ENCODE measurements around the gene SLC25A53. TPM values are rescaled to one million over a fixed set of nuclear protein-coding genes. Genes with fewer than 3 reads are reported as not detected.

The SLC25A53 gene
- total RNA-seq, 2 experiments from 2014 or later: 4.8 to 15.6 TPM

DNA sequence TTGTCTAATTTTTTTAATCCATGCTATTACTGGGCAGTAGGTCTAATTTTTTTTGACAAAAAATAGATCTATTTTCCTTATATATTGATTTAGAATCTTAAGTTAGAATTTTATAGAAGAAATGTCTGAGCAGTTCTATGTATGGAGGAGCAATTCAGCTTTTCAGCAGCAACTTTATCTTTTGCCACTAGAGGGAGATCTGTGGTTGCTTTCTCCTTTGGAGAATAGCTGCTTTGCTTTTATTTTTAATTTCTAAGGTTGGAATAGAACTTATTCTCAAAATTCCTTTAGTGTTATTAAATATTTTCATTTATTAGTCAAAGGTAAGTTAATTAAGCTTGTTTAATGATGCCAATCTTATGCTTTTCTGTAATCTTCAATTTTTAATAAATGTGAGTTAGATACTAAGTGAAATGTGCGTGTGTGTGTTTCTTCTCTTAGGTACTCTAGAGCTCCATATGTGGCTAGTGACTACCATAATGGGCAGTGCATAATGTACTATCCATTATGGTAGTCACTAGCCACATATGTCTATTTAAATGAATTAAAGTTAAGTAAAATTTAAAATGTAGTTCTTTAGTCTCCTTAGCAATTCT lies 38.8 kb upstream of the SLC25A53 start:
- POLR2A ChIA-PET: interaction anchor here (1.1 kb wide), 1 partner anchor 47 kb away, joined by 3 read pairs; no protein-coding TSS in a partner anchor
- DNase-seq (ENCODE audit: low spot score): peak; percentile 35

DNA sequence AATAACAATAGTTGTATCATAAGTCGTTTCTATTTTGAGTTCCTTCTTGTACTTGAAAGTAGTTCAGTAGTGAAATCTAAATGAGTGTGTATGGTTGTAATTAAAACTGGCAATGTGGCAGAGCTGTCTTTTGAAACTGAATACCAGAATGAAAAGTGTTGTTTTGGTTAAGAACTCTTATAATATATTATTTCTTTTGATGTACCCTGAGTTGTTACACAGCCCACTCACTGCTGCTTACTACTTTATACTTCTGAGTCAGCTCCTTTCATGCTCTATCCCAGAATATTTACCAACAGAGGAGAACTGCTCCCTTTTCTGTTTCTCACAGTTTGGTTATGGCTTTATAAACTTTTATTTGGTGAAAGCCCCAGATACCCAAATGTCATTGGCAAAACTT lies 38.2 kb upstream of the SLC25A53 start:
- no TSS peak for BruUV-seq (replicated peaks)

More for the DNA sequence above, 38.8 kb upstream of the SLC25A53 start:
- Histone ChIP-seq H3K4me2 (ENCODE audit: low read length) (no peak overlapping the region), H3K9me2 (ENCODE audit: insufficient read depth, low read length) (no peaks in the 10 kb centered on the region), H3K79me2 (ENCODE audit: insufficient read depth, low read depth, low read length) (no peaks in the 10 kb centered on the region), H3K27ac (ENCODE audit: low read depth, low read length, poor library complexity, severe bottlenecking) (no peak overlapping the region), H4K20me1 (ENCODE audit: insufficient read depth, low read length) (no peaks in the 10 kb centered on the region), H3K36me3 (ENCODE audit: insufficient read depth, low read length) (peaks cover 26% of the 10 kb centered on the region), H3K4me3 (ENCODE audit: low read depth, low read length, poor library complexity, severe bottlenecking) (no peak overlapping the region), H3K4me1 (ENCODE audit: insufficient read depth, low read length, poor library complexity, severe bottlenecking) (no peaks in the 10 kb centered on the region), H2AFZ (ENCODE audit: low read length) (no peak overlapping the region), H3K9me3 (ENCODE audit: low read length) (no peaks in the 10 kb centered on the region)
- BruUV-seq (replicated peaks): no TSS peak
- no peak for TF ChIP-seq EZH2phosphoT487 (IDR thresholded peaks at IDR 0.05; ENCODE audit: borderline replicate concordance, low read depth, low read length)
- TF ChIP-seq, protein P1, sequence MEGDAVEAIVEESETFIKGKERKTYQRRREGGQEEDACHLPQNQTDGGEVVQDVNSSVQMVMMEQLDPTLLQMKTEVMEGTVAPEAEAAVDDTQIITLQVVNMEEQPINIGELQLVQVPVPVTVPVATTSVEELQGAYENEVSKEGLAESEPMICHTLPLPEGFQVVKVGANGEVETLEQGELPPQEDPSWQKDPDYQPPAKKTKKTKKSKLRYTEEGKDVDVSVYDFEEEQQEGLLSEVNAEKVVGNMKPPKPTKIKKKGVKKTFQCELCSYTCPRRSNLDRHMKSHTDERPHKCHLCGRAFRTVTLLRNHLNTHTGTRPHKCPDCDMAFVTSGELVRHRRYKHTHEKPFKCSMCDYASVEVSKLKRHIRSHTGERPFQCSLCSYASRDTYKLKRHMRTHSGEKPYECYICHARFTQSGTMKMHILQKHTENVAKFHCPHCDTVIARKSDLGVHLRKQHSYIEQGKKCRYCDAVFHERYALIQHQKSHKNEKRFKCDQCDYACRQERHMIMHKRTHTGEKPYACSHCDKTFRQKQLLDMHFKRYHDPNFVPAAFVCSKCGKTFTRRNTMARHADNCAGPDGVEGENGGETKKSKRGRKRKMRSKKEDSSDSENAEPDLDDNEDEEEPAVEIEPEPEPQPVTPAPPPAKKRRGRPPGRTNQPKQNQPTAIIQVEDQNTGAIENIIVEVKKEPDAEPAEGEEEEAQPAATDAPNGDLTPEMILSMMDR (conservative IDR thresholded peaks at IDR 0.05; ENCODE audit: low read length): peak; percentile 80
- CTCF ChIA-PET (ENCODE audit: unreplicated experiment): no interaction called here
- intact Hi-C loops (cut with micrococcal nuclease; ENCODE audit: unreplicated experiment): no loop called here

GRCh38 chrX:104193485-104193884 lies 36.7 kb upstream of the SLC25A53 start:
- Histone ChIP-seq H3K9me2 (ENCODE audit: insufficient read depth, low read length) (no peaks in the 10 kb centered on the region), H4K20me1 (ENCODE audit: insufficient read depth, low read length) (no peaks in the 10 kb centered on the region), H3K27ac (ENCODE audit: low read depth, low read length, poor library complexity, severe bottlenecking) (no peak overlapping the region), H3K36me3 (ENCODE audit: insufficient read depth, low read length) (peaks cover 46% of the 10 kb centered on the region), H3K4me2 (ENCODE audit: low read length) (no peak overlapping the region), H3K4me1 (ENCODE audit: insufficient read depth, low read length, poor library complexity, severe bottlenecking) (no peaks in the 10 kb centered on the region), H3K9me3 (ENCODE audit: low read length) (no peaks in the 10 kb centered on the region), H2AFZ (ENCODE audit: low read length) (no peak overlapping the region), H3K4me3 (ENCODE audit: low read depth, low read length, poor library complexity, severe bottlenecking) (no peak overlapping the region), H3K79me2 (ENCODE audit: insufficient read depth, low read depth, low read length) (no peaks in the 10 kb centered on the region)
- BruUV-seq (replicated peaks): no TSS peak
- DNase-seq (ENCODE audit: low spot score): no peak
- intact Hi-C loops (cut with micrococcal nuclease; ENCODE audit: unreplicated experiment): no loop called here
- CTCF ChIA-PET (ENCODE audit: unreplicated experiment): no interaction called here
- POLR2A ChIA-PET: no interaction called here
- TF ChIP-seq, protein P1 (conservative IDR thresholded peaks at IDR 0.05; ENCODE audit: low read length): no peak
- no peak for TF ChIP-seq EZH2phosphoT487 (IDR thresholded peaks at IDR 0.05; ENCODE audit: borderline replicate concordance, low read depth, low read length)

More for the DNA sequence above, 38.2 kb upstream of the SLC25A53 start:
- intact Hi-C loops (cut with micrococcal nuclease; ENCODE audit: unreplicated experiment): no loop called here
- CTCF ChIA-PET (ENCODE audit: unreplicated experiment): no interaction called here
- POLR2A ChIA-PET: interaction anchor here (1.1 kb wide), 1 partner anchor 47 kb away, joined by 3 read pairs; no protein-coding TSS in a partner anchor
- Histone ChIP-seq H3K9me3 (ENCODE audit: low read length) (no peaks in the 10 kb centered on the region), H3K4me2 (ENCODE audit: low read length) (no peak overlapping the region), H3K27ac (ENCODE audit: low read depth, low read length, poor library complexity, severe bottlenecking) (no peak overlapping the region), H3K36me3 (ENCODE audit: insufficient read depth, low read length) (peaks cover 32% of the 10 kb centered on the region), H4K20me1 (ENCODE audit: insufficient read depth, low read length) (no peaks in the 10 kb centered on the region), H2AFZ (ENCODE audit: low read length) (no peak overlapping the region), H3K4me3 (ENCODE audit: low read depth, low read length, poor library complexity, severe bottlenecking) (no peak overlapping the region), H3K9me2 (ENCODE audit: insufficient read depth, low read length) (no peaks in the 10 kb centered on the region), H3K79me2 (ENCODE audit: insufficient read depth, low read depth, low read length) (no peaks in the 10 kb centered on the region), H3K4me1 (ENCODE audit: insufficient read depth, low read length, poor library complexity, severe bottlenecking) (no peaks in the 10 kb centered on the region)
- DNase-seq (ENCODE audit: low spot score): no peak
- TF ChIP-seq, protein P1 (conservative IDR thresholded peaks at IDR 0.05; ENCODE audit: low read length): no peak
- TF ChIP-seq EZH2phosphoT487 (IDR thresholded peaks at IDR 0.05; ENCODE audit: borderline replicate concordance, low read depth, low read length): no peak
